B cell (primary cell): Measurements from ENCODE around the gene LRRC31. TPM values are rescaled to one million over a fixed set of nuclear protein-coding genes. Genes with fewer than 3 reads are reported as not detected.

ENCODE experiments used
- ATAC-seq: fragments of 200-7000 bp; cut with Tn5 transposase; one replicate; pipeline ENCODE4 v1.10.0; 2021; ENCODE audit warnings: low read depth, mild to moderate bottlenecking, moderate number of reproducible peaks, moderate library complexity
- CTCF ChIA-PET: fragments of 350-600 bp; sonication (Branson Sonifier 250); formaldehyde crosslinking; loops from one replicate; lab custom pipeline; 2021; ENCODE audit warnings: antibody characterized with exemption, inconsistent platforms; lab: Charles Lee
- POLR2A ChIA-PET: fragments of 350-600 bp; sonication (Branson Sonifier 250); formaldehyde crosslinking; loops from one replicate; lab custom pipeline; 2021; ENCODE audit warnings: antibody characterized with exemption; lab: Charles Lee
- DNase-seq: peaks from one replicate; pipeline ENCODE4 v3.0.0; 2013
- H2AFZ ChIP-seq: 2 replicates; pipeline ENCODE4 v1.6.1; 2012; ENCODE audit warnings: mild to moderate bottlenecking, low read depth, low read length; ENCODE audit not compliant: insufficient read depth, poor library complexity, severe bottlenecking
- H3K27ac ChIP-seq, 2 donors: 1 replicate in 1 of 2; 2 replicates in 1 of 2; pipeline ENCODE4 v1.5.1; 2012 to 2013; ENCODE audit warnings: low read length in 2 of 2, mild to moderate bottlenecking in 2 of 2, moderate library complexity in 1 of 2
- H3K27me3 ChIP-seq, 4 experiments: fragments of 200-600 bp in 1 of 4; sonication (generic) in 1 of 4; replicated peaks in 1 of 4; 1 replicate in 2 of 4; 2 replicates in 2 of 4; pipeline versions ENCODE4 v1.6.1 to v1.7.0; 2013 to 2016; ENCODE audit warnings: low read length in 3 of 4, mild to moderate bottlenecking in 2 of 4, mixed read lengths in 1 of 4, moderate library complexity in 1 of 4; ENCODE audit not compliant: insufficient read depth in 4 of 4, control insufficient read depth in 3 of 4; ENCODE audit errors: control extremely low read depth in 1 of 4
- H3K36me3 ChIP-seq, 2 experiments: replicated peaks in 1 of 2; 1 replicate in 1 of 2; 2 replicates in 1 of 2; pipeline versions ENCODE4 v1.6.1 to v1.7.1; 2013; ENCODE audit warnings: low read length in 1 of 2; ENCODE audit not compliant: insufficient read depth in 2 of 2, control insufficient read depth in 1 of 2; ENCODE audit errors: control extremely low read depth in 1 of 2, extremely low read depth in 1 of 2
- H3K4me1 ChIP-seq, 2 donors: fragments of 200-600 bp in 1 of 2; sonication (generic) in 1 of 2; 1 replicate in 1 of 2; 2 replicates in 1 of 2; pipeline versions ENCODE4 v1.5.1 to v1.6.1; 2013 to 2017; ENCODE audit warnings: low read length in 2 of 2; ENCODE audit not compliant: control insufficient read depth in 2 of 2, insufficient read depth in 2 of 2
- H3K4me2 ChIP-seq: replicated peaks from 2 replicates; pipeline ENCODE3; 2012; ENCODE audit warnings: mild to moderate bottlenecking, low read depth, low read length; ENCODE audit not compliant: poor library complexity, severe bottlenecking
- H3K4me3 ChIP-seq, 5 experiments: fragments of 200-600 bp in 1 of 5; sonication (generic) in 1 of 5; 1 replicate in 3 of 5; 2 replicates in 2 of 5; pipeline versions ENCODE4 v1.5.1 to v1.7.0; 2011 to 2016; ENCODE audit warnings: low read length in 4 of 5, mild to moderate bottlenecking in 4 of 5, low read depth in 2 of 5, control low read depth in 1 of 5, moderate library complexity in 1 of 5; ENCODE audit not compliant: insufficient read depth in 1 of 5; ENCODE audit errors: control extremely low read depth in 1 of 5, extremely low read depth in 1 of 5
- H3K79me2 ChIP-seq: fragments of 200-600 bp; sonication (generic); one replicate; pipeline ENCODE4 v1.6.0; 2016; ENCODE audit warnings: low read length; ENCODE audit not compliant: control insufficient read depth, insufficient read depth
- H3K9ac ChIP-seq: fragments of 200-600 bp; sonication (generic); 2 replicates; pipeline ENCODE4 v1.6.1; 2017; ENCODE audit warnings: mild to moderate bottlenecking, low read length, moderate library complexity
- H3K9me3 ChIP-seq, 3 donors: one replicate each; pipeline versions ENCODE4 v1.6.1 to v1.7.1; 2013; ENCODE audit warnings: low read length in 2 of 3; ENCODE audit not compliant: control insufficient read depth in 2 of 3, insufficient read depth in 1 of 3; ENCODE audit errors: control extremely low read depth in 1 of 3
- H4K20me1 ChIP-seq: 2 replicates; pipeline ENCODE4 v1.6.0; 2012; ENCODE audit warnings: mild to moderate bottlenecking, low read length; ENCODE audit not compliant: insufficient read depth, control insufficient read depth, poor library complexity, severe bottlenecking
- H3K27ac Mint-ChIP-seq: one replicate; pipeline ENCODE4 v1.8.0; 2021; ENCODE audit warnings: mixed read lengths
- H3K27me3 Mint-ChIP-seq: one replicate; pipeline ENCODE4 v1.8.0; 2021; ENCODE audit warnings: mixed read lengths
- H3K4me1 Mint-ChIP-seq: one replicate; pipeline ENCODE4 v1.8.0; 2021; ENCODE audit warnings: mixed read lengths
- H3K4me3 Mint-ChIP-seq: one replicate; pipeline ENCODE4 v1.8.0; 2021; ENCODE audit warnings: mixed read lengths
- H3K9me3 Mint-ChIP-seq: one replicate; pipeline ENCODE4 v1.8.0; 2022; ENCODE audit warnings: mixed read lengths; ENCODE audit not compliant: insufficient read depth
- CTCF ChIP-seq: fragments of 200-600 bp; IDR thresholded peaks from one replicate; pipeline ENCODE4 v1.8.0; 2022; ENCODE audit warnings: antibody characterized with exemption, mild to moderate bottlenecking
- EZH2 ChIP-seq: IDR thresholded peaks from 2 replicates; pipeline ENCODE4 v1.6.1; 2012; ENCODE audit warnings: borderline replicate concordance, low read depth, mild to moderate bottlenecking, moderate library complexity, low read length; ENCODE audit not compliant: insufficient read depth, poor library complexity, severe bottlenecking
- WGBS: methylation state at CpG from one replicate; pipeline ENCODE4 v1.1.5; 2013; ENCODE audit warnings: missing lambda C conversion rate; ENCODE audit not compliant: insufficient coverage; 5-methylcytosine and 5-hydroxymethylcytosine counted together
- intact Hi-C: fragments of 100-400 bp; cut with micrococcal nuclease; formaldehyde crosslinking; loops from one replicate; pipeline ENCODE4 v1.10.0; 2022
- polyA plus RNA-seq: library from polyadenylated mRNA; depleted of rRNA; stranded (reverse); fragments of >200 nt; gene quantifications from 2 replicates; pipeline ENCODE4 v1.2.3, GENCODE V29; 2012
- total RNA-seq, 2 donors: library from RNA; stranded (reverse); fragments of 120-200 nt in 1 of 2; gene quantifications; 1 replicate in 1 of 2; 2 replicates in 1 of 2; pipeline versions ENCODE4 v1.2.3 to v1.2.4, GENCODE V29; 2013 to 2022

Gene LRRC31
- total and polyA plus RNA-seq, 2 donors (not counting 1 experiment from before 2014, with no cell fraction given) = not detected

GRCh38 chr3:169825316-169825715 is 44.4 kb downstream of the LRRC31 start:
- peaks cover 6% of the 10 kb centered on the region for H3K4me1 Mint-ChIP-seq
- CTCF ChIA-PET = interaction anchor here (1.0 kb wide), 1 partner anchor 37 kb away, joined by 3 read pairs; no protein-coding TSS in a partner anchor

GRCh38 chr3:169822983-169823382 is 46.8 kb downstream of the LRRC31 start:
- H3K79me2 ChIP-seq = no peaks in the 10 kb centered on the region
- H3K9me3 ChIP-seq = no peaks in the 10 kb centered on the region
- H3K27ac ChIP-seq = no peak overlapping the region
- DNase-seq (no peak), ATAC-seq (no peak)
- intact Hi-C loops = no loop called here
- CTCF ChIA-PET = interaction anchor here (1.1 kb wide), 1 partner anchor 9 kb away, joined by 3 read pairs; no protein-coding TSS in a partner anchor
- H2AFZ ChIP-seq = no peak overlapping the region
- POLR2A ChIA-PET = no interaction called here
- H3K4me3 ChIP-seq = no peak overlapping the region
- no peak for TF ChIP-seq CTCF
- TF ChIP-seq EZH2 = no peak
- no peaks in the 10 kb centered on the region for H4K20me1 ChIP-seq
- no peaks in the 10 kb centered on the region for H3K36me3 ChIP-seq
- Mint-ChIP-seq H3K4me1 (peaks cover 7% of the 10 kb centered on the region), H3K9me3 (no peaks in the 10 kb centered on the region), H3K27me3 (no peaks in the 10 kb centered on the region), H3K4me3 (no peak overlapping the region), H3K27ac (no peak overlapping the region)
- H3K4me2 ChIP-seq = no peak overlapping the region
- H3K27me3 ChIP-seq = no peaks in the 10 kb centered on the region
- H3K4me1 ChIP-seq = peaks cover 0 to 8% of the 10 kb centered on the region in 2 donors
- H3K9ac ChIP-seq = no peak overlapping the region
- WGBS = 80% methylated on average over 1 of the region's 6 CpGs

More at GRCh38 chr3:169825316-169825715, 44.4 kb downstream of the LRRC31 start:
- no peaks in the 10 kb centered on the region for H3K27me3 ChIP-seq
- no peak overlapping the region for H3K9ac ChIP-seq
- Mint-ChIP-seq H3K4me3 (no peak overlapping the region), H3K9me3 (no peaks in the 10 kb centered on the region), H3K27ac (no peak overlapping the region), H3K27me3 (no peaks in the 10 kb centered on the region)
- H3K4me1 ChIP-seq = no peaks in the 10 kb centered on the region
- intact Hi-C loops = no loop called here
- H3K4me3 ChIP-seq = no peak overlapping the region
- H4K20me1 ChIP-seq = no peaks in the 10 kb centered on the region
- H3K9me3 ChIP-seq = no peaks in the 10 kb centered on the region
- no peak overlapping the region for H3K4me2 ChIP-seq
- POLR2A ChIA-PET = interaction anchor here (0.6 kb wide), 1 partner anchor 156 kb away, joined by 4 read pairs; no protein-coding TSS in a partner anchor
- no peak for DNase-seq
- no peaks in the 10 kb centered on the region for H3K79me2 ChIP-seq
- ATAC-seq = no peak
- no peak overlapping the region for H3K27ac ChIP-seq
- no peak overlapping the region for H2AFZ ChIP-seq
- WGBS = 80% methylated on average over 1 of the region's 3 CpGs
- H3K36me3 ChIP-seq = no peaks in the 10 kb centered on the region
- no peak for TF ChIP-seq EZH2
- TF ChIP-seq CTCF = no peak
